ENCODE data around the gene DDX39A. TPM values are rescaled to one million over a fixed set of nuclear protein-coding genes. Genes with fewer than 3 reads are reported as not detected.

Gene DDX39A
- total RNA-seq, 1 experiment from 2014 or later, result 117 TPM

DNA sequence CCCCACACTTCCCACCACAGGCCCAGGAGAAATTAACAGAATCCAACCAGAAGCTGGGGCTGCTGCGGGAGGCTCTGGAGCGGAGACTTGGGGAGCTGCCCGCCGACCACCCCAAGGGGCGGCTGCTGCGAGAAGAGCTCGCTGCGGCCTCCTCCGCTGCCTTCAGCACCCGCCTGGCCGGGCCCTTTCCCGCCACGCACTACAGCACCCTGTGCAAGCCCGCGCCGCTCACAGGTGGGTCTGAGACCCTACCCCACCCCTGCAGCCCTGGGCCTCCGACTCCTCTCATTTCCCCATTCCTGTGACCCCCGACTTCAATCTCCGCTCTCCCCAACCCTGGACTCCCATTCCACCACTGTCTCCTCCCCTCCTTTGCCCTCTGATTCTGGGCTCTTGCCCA is 31.7 kb upstream of the DDX39A start:
- ATAC-seq (peak; percentile 16; the same call in 1 of the 2 replicates), DNase-seq (ENCODE audit: low read depth, low spot score) (no peak)
- intact Hi-C loops (cut with micrococcal nuclease; ENCODE audit: unreplicated experiment) (no loop called here), in situ Hi-C loops (cut with HindIII; ENCODE audit: low pct_unique_long_range_greater_than_20kb, low sequenced_read_pairs) (no loop called here)
- no peak overlapping the region for H3K4me3 ChIP-seq (ENCODE audit: low read depth in 2 of 2, low read length in 2 of 2)
- peaks cover 8% of the 10 kb centered on the region for H3K36me3 ChIP-seq (ENCODE audit: control insufficient read depth, insufficient read depth, low read length)
- H3K27ac ChIP-seq (ENCODE audit: low read length), result no peak overlapping the region
- no peaks in the 10 kb centered on the region for H3K4me1 ChIP-seq (ENCODE audit: control insufficient read depth, insufficient read depth, low read length)
- H3K9me3 ChIP-seq (ENCODE audit: control insufficient read depth, insufficient read depth, low read depth, low read length), result no peaks in the 10 kb centered on the region
- no peaks in the 10 kb centered on the region for H3K27me3 ChIP-seq (ENCODE audit: control insufficient read depth, insufficient read depth, low read length)
- CTCF ChIA-PET, result no interaction called here
- POLR2A ChIA-PET, result interaction anchor here (0.5 kb wide), 1 partner anchor 24 kb away, joined by 12 read pairs; no protein-coding TSS in a partner anchor
- no TSS peak for BruUV-seq (replicated peaks)
- TF ChIP-seq TCF7L2 (IDR thresholded peaks at IDR 0.05; ENCODE audit: low read depth, low read length) (no peak), SIN3A (IDR thresholded peaks at IDR 0.05; ENCODE audit: borderline replicate concordance, insufficient read depth, low read depth, low read length) (no peak), POLR2AphosphoS5 (IDR thresholded peaks at IDR 0.05; ENCODE audit: low read depth, low read length) (no peak)
- TF ChIP-seq, protein P1, sequence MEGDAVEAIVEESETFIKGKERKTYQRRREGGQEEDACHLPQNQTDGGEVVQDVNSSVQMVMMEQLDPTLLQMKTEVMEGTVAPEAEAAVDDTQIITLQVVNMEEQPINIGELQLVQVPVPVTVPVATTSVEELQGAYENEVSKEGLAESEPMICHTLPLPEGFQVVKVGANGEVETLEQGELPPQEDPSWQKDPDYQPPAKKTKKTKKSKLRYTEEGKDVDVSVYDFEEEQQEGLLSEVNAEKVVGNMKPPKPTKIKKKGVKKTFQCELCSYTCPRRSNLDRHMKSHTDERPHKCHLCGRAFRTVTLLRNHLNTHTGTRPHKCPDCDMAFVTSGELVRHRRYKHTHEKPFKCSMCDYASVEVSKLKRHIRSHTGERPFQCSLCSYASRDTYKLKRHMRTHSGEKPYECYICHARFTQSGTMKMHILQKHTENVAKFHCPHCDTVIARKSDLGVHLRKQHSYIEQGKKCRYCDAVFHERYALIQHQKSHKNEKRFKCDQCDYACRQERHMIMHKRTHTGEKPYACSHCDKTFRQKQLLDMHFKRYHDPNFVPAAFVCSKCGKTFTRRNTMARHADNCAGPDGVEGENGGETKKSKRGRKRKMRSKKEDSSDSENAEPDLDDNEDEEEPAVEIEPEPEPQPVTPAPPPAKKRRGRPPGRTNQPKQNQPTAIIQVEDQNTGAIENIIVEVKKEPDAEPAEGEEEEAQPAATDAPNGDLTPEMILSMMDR (IDR thresholded peaks at IDR 0.05), result no peak
- TF ChIP-seq, protein P2, sequence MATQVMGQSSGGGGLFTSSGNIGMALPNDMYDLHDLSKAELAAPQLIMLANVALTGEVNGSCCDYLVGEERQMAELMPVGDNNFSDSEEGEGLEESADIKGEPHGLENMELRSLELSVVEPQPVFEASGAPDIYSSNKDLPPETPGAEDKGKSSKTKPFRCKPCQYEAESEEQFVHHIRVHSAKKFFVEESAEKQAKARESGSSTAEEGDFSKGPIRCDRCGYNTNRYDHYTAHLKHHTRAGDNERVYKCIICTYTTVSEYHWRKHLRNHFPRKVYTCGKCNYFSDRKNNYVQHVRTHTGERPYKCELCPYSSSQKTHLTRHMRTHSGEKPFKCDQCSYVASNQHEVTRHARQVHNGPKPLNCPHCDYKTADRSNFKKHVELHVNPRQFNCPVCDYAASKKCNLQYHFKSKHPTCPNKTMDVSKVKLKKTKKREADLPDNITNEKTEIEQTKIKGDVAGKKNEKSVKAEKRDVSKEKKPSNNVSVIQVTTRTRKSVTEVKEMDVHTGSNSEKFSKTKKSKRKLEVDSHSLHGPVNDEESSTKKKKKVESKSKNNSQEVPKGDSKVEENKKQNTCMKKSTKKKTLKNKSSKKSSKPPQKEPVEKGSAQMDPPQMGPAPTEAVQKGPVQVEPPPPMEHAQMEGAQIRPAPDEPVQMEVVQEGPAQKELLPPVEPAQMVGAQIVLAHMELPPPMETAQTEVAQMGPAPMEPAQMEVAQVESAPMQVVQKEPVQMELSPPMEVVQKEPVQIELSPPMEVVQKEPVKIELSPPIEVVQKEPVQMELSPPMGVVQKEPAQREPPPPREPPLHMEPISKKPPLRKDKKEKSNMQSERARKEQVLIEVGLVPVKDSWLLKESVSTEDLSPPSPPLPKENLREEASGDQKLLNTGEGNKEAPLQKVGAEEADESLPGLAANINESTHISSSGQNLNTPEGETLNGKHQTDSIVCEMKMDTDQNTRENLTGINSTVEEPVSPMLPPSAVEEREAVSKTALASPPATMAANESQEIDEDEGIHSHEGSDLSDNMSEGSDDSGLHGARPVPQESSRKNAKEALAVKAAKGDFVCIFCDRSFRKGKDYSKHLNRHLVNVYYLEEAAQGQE (IDR thresholded peaks at IDR 0.05; ENCODE audit: insufficient read depth in 1 of 2, low read depth in 2 of 2, low read length in 1 of 2), result no peak

DNA sequence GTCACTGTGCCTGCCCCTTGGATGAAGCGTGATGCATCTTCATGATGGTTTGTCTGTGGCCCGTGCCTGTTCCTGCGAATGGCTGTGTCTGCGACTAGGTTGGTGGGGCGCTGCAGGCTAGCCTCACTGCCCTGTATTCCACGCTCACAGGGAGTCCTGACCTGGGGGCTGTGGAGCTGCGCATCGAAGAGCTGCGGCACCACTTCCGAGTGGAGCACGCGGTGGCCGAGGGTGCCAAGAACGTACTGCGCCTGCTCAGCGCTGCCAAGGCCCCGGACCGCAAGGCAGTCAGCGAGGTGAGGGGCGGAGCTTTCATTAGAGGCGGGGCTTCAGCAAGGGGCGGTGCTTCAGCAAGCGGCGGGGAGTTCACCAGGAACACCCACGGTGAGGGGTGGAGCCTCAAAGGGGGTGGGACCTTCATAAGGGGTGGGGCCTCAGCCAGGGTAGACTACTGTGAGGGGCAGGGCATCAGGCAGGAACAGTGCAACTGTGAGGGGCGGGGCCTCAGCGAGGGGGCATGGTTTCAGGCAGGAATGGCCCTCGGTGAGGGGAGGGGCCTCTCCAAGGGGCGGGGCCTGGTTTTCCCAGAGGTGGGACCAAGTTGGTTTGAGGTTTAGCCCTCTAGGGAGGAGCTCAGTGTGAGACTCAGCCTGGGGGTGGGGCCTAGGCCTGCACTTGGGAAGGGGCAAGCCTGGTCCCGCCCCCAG is 31.2 kb upstream of the DDX39A start:
- intact Hi-C loops (cut with micrococcal nuclease; ENCODE audit: unreplicated experiment), result no loop called here
- ChIA-PET POLR2A (no interaction called here), CTCF (no interaction called here)
- ATAC-seq (peak; percentile 89), DNase-seq (ENCODE audit: low read depth, low spot score) (no peak)
- TF ChIP-seq TCF7L2 (IDR thresholded peaks at IDR 0.05; ENCODE audit: low read depth, low read length), result no peak
- TF ChIP-seq POLR2AphosphoS5 (IDR thresholded peaks at IDR 0.05; ENCODE audit: low read depth, low read length), result no peak
- no peak for TF ChIP-seq SIN3A (IDR thresholded peaks at IDR 0.05; ENCODE audit: borderline replicate concordance, insufficient read depth, low read depth, low read length)
- TF ChIP-seq, protein P2 (IDR thresholded peaks at IDR 0.05; ENCODE audit: insufficient read depth in 1 of 2, low read depth in 2 of 2, low read length in 1 of 2), result no peak
- TF ChIP-seq, protein P1 (IDR thresholded peaks at IDR 0.05), result no peak
- Histone ChIP-seq H3K4me1 (ENCODE audit: control insufficient read depth, insufficient read depth, low read length) (no peaks in the 10 kb centered on the region), H3K27ac (ENCODE audit: low read length) (no peak overlapping the region), H3K36me3 (ENCODE audit: control insufficient read depth, insufficient read depth, low read length) (peaks cover 8% of the 10 kb centered on the region), H3K27me3 (ENCODE audit: control insufficient read depth, insufficient read depth, low read length) (no peaks in the 10 kb centered on the region), H3K4me3 (ENCODE audit: low read depth in 2 of 2, low read length in 2 of 2) (no peak overlapping the region), H3K9me3 (ENCODE audit: control insufficient read depth, insufficient read depth, low read depth, low read length) (no peaks in the 10 kb centered on the region)
- no TSS peak for BruUV-seq (replicated peaks)
- in situ Hi-C loops (cut with HindIII; ENCODE audit: low pct_unique_long_range_greater_than_20kb, low sequenced_read_pairs), result no loop called here

Measured in Panc1 (cell line).